ENCODE results near the gene CSRNP2.
"Not testable (repeated sequence)": the region's sequence is repeated elsewhere in the genome, so short reads cannot be mapped to it uniquely, and the experiment has no call there.

CSRNP2 gene

DNA sequence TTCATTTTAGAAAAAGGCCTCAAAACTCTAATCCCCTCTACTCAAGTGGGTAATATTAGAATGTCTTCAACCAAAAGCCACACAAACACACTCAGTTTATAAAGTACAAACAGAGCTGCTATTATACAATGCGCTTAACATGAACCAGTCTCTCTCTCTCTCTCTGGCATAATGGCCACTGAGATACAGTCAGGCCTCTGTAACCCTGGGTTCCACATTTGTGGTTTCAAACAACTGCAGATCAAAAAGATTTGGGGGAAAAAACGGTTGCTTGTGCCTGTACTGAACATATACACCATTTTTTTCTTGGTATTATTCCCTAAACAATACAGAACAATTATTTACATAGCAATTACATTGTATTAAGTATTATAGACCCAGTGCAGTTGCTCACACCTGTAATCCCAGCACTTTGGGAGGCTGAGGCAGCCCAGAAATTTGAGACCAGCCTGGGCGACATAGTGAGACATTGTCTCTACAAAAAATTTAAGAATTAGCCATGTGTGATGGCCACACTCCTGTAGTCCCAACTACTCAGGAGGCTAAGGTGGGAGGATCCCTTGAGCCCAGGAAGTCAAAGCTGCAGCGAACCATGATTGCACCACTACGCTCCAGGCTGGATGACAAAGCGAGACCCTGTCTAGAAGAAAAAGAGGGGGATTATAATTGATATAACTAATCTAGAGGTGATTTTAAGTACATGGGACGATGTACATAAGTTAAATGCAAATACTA, 62.8 kb downstream of the CSRNP2 start:
- TF ChIP-seq, protein P1, sequence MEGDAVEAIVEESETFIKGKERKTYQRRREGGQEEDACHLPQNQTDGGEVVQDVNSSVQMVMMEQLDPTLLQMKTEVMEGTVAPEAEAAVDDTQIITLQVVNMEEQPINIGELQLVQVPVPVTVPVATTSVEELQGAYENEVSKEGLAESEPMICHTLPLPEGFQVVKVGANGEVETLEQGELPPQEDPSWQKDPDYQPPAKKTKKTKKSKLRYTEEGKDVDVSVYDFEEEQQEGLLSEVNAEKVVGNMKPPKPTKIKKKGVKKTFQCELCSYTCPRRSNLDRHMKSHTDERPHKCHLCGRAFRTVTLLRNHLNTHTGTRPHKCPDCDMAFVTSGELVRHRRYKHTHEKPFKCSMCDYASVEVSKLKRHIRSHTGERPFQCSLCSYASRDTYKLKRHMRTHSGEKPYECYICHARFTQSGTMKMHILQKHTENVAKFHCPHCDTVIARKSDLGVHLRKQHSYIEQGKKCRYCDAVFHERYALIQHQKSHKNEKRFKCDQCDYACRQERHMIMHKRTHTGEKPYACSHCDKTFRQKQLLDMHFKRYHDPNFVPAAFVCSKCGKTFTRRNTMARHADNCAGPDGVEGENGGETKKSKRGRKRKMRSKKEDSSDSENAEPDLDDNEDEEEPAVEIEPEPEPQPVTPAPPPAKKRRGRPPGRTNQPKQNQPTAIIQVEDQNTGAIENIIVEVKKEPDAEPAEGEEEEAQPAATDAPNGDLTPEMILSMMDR (IDR thresholded peaks at IDR 0.05; ENCODE audit: insufficient read depth, low read depth, low read length, missing control alignments), result no peak
- DNase-seq (ENCODE audit: low read depth), result no peak
- no peak overlapping the region for H3K4me3 ChIP-seq (ENCODE audit: low read depth, low read length)

DNA sequence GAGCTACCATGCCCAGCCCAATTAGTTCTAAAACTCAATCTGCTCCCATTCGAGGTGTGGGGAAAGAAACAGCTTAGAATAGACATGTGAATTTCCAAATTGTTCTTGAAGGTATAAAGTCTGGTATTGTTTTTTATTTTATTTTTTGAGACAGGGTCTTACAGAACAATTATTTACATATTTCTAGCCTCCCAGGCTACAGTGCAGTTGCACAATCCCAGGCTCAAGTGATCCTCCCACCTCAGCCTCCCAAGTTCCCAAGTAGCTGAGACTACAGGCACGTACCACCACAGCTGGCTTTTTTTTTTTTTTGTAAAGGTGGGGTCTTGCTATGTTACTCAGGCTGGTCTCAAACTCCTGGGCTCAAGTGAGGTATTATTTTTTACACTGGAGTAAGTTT, 63.5 kb downstream of the CSRNP2 start:
- H3K4me3 ChIP-seq (ENCODE audit: low read depth, low read length), result no peak overlapping the region
- TF ChIP-seq, protein P1 (IDR thresholded peaks at IDR 0.05; ENCODE audit: insufficient read depth, low read depth, low read length, missing control alignments), result no peak
- no peak for DNase-seq (ENCODE audit: low read depth)

DNA sequence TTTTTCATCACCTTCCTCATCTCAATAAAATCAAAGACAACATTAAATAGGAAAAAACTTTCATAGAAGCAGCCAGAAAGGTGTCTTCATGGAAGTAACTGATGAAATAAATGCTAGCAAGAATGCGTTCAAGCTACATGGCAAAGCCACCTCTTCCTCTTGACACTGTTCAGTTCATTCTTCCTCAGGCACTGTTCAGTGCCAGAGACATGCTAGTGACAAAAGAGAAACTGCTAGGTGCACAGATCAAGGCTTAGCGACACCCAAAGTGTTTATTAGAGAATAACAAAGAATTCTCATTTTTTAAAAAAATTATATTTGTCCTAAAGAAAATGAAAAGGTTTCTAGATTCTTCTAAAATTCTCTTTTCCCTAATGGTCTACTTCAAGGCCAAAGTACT, 64.4 kb downstream of the CSRNP2 start:
- DNase-seq (ENCODE audit: low read depth), result no peak
- TF ChIP-seq, protein P1 (IDR thresholded peaks at IDR 0.05; ENCODE audit: insufficient read depth, low read depth, low read length, missing control alignments), result no peak
- H3K4me3 ChIP-seq (ENCODE audit: low read depth, low read length), result no peak overlapping the region

DNA sequence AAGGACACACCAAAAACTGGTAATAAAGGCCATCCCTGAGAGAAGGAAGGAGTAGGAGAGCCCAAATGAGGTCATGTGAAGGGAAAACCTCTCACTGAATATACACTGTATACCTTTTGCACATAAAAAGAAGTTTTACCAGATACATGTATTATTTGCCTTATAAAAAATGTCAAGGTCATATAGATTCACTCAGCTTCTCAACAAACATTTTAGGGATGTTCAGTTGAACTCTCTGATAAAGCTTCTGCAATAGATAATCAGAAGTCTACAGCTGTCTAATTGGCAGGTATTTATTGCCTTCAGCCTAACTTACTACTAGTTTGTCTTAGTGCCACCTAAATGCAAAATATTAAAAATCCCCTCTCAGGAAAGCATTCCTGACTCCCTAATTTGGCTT, 65.9 kb downstream of the CSRNP2 start:
- H3K4me3 ChIP-seq (ENCODE audit: low read depth, low read length), result no peak overlapping the region
- TF ChIP-seq, protein P1 (IDR thresholded peaks at IDR 0.05; ENCODE audit: insufficient read depth, low read depth, low read length, missing control alignments), result no peak
- DNase-seq (ENCODE audit: low read depth), result no peak

DNA sequence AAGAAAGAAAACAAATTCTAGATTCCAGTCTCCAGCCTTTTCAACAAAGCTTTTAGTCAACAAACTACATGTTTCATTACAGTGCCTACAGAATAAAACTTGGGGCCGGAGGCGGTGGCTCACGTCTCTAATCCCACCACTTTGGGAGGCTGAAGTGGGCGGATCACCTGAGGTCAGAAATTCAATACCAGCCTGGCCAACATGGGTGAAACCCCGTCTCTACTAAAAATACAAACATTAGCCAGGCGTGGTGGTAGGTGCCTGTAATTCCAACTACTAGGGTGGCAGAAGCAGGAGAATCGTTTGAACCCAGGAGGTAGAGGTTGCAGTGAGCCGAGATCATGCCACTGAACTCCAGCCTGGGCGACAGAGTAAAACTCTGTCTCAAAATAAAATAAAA, 68.9 kb downstream of the CSRNP2 start:
- not testable (repeated sequence) for H3K4me3 ChIP-seq (ENCODE audit: low read depth, low read length); DNase-seq (ENCODE audit: low read depth)

DNA sequence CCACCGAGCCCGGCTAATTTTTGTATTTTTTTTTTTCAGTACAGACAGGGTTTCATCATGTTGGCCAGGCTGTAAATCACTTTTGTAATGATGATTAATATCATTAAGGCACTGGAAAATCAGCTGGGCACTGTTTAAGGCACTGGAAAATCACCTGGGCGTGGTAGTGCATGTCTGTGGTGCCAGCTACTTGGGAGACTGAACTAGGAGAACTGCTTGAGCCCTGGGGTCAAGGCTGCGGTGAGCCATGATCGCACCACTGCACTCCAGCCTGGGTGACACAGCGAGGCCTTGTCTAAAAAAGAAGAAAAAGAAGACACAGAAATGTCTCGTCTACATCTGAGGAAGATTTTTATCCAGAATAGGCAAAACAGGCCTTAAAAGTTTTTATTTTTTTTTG, 70.0 kb downstream of the CSRNP2 start:
- TF ChIP-seq, protein P1 (IDR thresholded peaks at IDR 0.05; ENCODE audit: insufficient read depth, low read depth, low read length, missing control alignments), result no peak
- no peak overlapping the region for H3K4me3 ChIP-seq (ENCODE audit: low read depth, low read length)
- no peak for DNase-seq (ENCODE audit: low read depth)

DNA sequence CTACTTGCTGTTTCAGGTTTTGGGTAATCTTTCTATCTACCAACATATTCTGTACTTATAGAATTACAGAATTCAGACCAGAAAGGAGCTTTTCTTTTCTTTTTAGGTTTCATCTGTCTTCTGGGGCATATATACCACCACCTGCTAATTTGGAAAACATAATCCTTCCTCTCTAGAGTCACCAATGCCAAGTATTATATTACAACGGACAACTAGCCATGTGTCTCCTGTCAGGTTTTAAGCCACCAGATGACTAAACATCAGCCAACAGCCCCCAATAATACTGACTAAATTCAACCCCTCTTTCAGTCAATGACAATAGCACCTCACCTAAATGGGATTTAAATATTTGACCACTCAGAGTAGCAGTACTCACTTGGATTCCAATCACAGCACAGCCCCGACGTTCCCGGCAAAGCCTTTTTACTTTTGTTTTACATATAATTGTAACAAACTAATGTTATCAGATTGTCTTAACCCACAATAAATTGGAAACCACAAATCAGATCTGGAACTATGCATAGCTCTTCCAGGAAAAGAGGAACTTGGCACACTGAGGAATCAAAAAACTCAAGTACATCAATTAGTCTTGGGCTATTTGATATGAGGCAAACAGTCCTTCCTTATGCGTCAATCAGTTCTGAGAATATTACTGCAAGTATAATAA, 70.7 kb downstream of the CSRNP2 start:
- no peak for DNase-seq (ENCODE audit: low read depth)
- no peak overlapping the region for H3K4me3 ChIP-seq (ENCODE audit: low read depth, low read length)
- TF ChIP-seq, protein P1 (IDR thresholded peaks at IDR 0.05; ENCODE audit: insufficient read depth, low read depth, low read length, missing control alignments), result no peak

Measured in GM12865 (cell line).